GM10847 (cell line): ENCODE data around the gene FBRSL1.

Experiments used
- POLR2A ChIP-seq: IDR thresholded peaks from 2 replicates; pipeline ENCODE4 v1.6.1; 2011; ENCODE audit not compliant: insufficient read length; ENCODE audit errors: extremely low read depth

The FBRSL1 gene

DNA sequence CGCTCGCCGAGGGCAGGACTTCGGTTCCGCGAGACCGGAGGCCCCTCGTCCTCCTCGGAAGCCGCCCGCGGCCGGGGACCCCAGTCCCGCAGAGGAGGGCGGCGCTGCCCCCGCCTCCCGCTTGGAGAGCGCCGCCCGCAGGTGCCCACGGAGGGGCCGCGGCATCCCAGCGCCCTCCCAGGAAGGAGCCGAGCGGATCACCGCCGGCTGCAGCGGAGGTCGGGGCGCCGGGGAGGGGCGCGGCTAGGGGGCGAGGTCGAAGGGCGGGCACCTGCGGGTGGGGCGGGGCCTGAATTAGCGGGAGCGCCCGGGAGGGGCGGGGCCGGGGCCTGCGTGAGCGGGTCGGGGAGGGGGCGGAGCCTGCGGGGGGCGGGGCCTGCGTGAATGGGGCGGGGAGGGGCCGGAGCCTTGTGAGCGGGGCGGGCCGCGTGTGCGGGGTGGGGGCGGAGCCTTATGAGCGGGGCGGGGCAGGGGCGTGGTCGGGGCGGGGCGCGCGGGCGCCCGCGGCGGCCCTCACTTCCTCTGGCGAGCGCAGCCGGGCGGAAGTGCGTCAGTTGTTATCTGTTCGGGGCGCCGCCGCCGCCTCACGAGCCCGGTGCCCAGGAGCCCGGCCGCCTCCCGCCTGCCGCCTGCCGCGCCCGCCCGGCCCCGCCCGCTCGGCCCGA, at the start of gene FBRSL1:
FBRSL1 (plus strand) TSS at position 550 of the 665 bp plus-strand sequence.
- no peak for TF ChIP-seq POLR2A

- TF ChIP-seq POLR2A, result no peak
Observed at GRCh38 chr12:132441871-132442863, 47.8 kb upstream of the FBRSL1 start.

DNA sequence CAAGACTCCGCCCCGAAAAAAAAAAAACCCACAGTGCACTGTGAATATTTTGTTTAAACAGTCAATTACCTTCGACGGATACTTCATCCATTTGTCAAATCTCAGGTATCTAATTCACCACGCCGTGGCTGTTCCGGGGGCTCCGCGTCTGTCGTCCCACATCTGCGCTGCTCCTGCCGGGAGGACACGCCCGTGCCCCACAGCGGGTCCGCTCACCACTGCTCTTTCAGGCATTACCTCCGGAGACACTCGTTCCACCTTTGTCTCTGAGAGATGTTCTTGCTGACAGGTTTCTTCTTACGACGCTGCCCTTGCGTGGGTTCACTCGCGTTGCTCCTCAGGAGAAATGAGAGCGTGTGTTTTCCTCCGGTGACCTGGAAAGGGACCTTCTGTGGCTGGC, 46.9 kb upstream of the FBRSL1 start:
- TF ChIP-seq POLR2A, result no peak

DNA sequence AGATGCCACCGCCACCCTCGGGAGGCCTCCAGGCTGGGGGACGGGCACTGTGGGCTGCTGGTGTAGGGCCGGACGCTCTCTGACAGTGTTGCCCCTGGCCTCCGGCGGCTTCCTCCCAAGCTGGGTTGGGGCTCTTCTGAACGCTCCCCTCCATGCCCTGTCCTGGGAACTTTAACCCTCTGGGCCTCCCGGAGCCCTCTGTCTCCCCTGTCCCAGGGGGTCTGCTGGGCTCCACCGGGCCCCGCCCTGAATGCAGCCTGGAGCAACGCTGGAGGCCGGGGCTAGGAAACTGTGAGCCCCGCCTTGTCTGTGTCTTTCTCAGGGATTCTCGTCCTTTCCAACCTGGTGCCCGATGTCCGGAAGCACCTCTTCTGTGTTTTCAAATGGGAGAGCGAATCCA, 45.7 kb upstream of the FBRSL1 start:
- no peak for TF ChIP-seq POLR2A

DNA sequence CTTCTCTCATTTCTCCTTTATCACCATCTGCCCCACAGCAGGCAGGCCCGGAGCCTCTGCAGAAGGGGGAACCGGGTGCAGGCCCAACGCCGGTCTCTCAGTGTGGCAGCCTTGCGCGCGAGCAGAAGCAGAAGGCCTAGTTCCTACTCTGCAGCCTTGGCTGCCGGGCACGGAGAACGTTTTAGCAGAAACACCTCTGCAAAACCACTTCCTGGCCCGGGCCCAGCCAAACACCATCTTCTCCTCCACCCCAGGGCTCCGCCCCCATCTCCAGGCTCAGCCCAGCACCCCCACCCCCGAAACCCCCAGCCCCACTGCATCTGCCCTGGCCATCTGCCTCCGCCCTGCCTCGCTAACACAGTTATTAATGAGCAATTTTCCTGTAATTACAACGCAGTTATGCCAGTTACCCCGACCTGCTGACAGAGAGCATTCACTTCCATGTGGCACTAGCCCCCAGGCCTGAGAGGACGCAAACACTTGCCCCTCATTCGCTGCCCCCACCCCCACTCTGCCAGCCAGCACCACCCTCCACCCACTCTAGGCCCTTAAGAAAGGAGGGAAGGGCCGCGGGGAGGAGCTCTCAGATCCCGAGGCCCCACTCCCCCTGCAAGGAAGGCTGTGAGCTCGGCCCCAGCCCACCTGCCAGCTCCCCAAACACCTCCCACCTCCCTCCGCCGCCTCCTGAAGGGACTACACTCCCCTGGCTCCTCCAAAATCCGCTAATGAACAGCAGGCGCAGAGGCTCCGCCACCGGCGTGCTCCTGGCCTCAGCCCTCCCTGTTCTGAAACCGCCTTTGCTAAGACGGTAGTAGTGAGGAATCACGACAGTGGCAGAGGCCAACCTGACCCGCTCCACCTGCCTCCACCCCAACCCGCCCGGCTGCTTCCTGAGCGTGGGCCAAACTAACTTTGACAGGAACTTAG, 44.7 kb upstream of the FBRSL1 start:
- TF ChIP-seq POLR2A, result no peak

DNA sequence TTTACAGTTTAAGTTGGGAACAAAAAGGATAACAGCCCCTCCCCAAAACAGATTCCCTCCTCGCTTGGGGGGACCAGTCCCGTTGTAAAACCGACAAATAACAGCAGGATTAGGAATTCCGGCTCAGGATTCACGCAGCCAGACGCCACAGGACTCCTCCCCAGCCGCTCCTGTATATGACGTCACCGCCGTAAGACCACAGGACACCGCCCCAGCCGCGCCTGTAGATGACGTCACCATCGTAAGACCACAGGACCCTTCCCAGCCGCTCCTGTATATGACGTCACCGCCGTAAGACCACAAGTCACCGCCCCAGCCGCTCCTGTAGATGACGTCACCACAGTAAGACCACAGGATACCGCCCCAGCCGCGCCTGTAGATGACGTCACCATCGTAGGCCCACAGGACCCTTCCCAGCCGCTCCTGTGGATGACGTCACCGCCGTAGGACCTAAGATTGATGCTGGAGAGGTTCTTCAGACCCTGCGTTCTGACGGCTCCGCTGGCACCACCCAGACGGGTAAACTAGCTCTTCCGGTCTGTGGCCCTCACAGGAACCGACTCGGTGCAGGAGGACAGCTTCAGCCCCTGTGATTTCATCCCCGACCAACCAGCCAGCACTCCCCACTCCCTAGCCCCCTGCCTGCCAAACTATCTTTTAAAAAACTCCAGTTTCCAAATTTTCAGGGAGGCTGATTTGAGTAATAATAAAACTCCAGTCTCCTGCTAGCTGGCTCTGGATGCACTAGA, 43.9 kb upstream of the FBRSL1 start:
- TF ChIP-seq POLR2A, result no peak

GRCh38 chr12:132446633-132447326, 43.2 kb upstream of the FBRSL1 start:
- no peak for TF ChIP-seq POLR2A

GRCh38 chr12:132447327-132447720, 42.6 kb upstream of the FBRSL1 start:
- no peak for TF ChIP-seq POLR2A

GRCh38 chr12:132447731-132448462, 42.1 kb upstream of the FBRSL1 start:
- TF ChIP-seq POLR2A, result no peak

DNA sequence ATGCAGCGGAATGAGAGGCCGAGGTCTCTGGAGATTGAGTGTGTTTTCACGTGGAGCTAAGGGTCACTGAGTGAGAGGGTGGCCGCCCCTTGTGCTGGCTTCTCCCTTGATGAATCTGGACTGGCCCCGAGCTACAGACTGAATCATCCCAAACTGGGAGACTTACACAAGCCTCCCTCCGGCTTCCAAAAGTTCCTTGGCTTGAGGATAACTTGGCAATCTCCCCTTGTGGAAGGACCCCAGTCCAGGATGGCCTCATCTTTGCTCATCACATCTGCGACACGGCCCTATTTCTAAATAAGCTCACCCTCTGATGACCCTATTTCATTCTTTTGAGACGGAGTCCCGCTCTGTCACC, 41.5 kb upstream of the FBRSL1 start:
- TF ChIP-seq POLR2A, result no peak

DNA sequence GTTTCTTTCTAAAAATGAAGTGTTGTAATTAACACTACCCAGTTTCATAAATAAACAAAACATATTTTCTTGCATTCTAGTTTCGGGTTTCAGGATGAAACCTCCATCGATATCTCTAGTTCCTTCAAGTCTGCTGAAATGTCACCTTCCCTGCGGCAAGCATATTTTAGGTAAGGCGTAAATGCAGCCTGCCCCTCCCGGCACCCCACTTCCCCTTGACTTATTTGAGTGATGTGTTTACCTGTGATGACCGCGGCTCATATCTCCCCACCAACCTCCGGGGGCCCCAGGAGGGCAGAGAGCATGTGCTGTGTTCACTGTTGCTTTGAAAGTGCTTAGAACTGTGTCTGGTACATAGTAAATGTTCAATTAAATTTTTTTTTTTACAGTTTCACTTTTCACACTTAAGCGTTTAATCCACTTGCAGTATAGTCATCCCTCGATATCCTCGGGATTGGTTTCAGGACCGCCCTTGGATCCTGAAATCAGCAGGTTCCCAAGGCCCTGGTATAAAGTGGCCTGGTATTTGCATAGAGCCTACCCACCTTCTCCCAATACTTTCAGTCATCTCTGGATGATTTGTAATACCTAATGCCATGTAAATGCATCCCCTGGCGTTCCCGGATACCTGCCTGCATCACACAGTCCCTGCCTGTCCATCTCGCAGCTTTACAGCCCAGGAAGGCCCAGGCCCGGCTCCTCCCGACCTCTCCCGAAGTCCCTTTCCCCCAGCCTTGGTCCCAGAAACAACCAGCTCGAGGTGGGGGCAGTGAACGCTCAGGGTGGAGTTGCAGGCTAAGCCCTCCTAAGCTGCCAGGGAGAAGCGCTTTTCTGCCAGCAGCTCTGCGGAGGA, 40.2 kb upstream of the FBRSL1 start:
- TF ChIP-seq POLR2A, result no peak

GRCh38 chr12:132450418-132451171, 39.4 kb upstream of the FBRSL1 start:
- TF ChIP-seq POLR2A, result no peak
